H1 (cell line): ENCODE data around the gene KLRK1. TPM values are rescaled to one million over a fixed set of nuclear protein-coding genes. Genes with fewer than 3 reads are reported as not detected.

Source experiments
- BCL11A ChIP-seq, 2 experiments: IDR thresholded peaks; one replicate each; pipeline ENCODE4 v1.6.1; 2011; ENCODE audit warnings: low read depth in 2 of 2, low read length in 2 of 2, mild to moderate bottlenecking in 2 of 2
- CEBPB ChIP-seq: IDR thresholded peaks from 2 replicates; pipeline ENCODE4 v1.6.1; 2012; ENCODE audit warnings: low read depth, low read length
- CHD1 ChIP-seq: IDR thresholded peaks from 2 replicates; pipeline ENCODE4 v1.6.1; 2012; ENCODE audit warnings: low read depth, low read length, improper control_type of control experiment
- HDAC6 ChIP-seq: IDR thresholded peaks from one replicate; pipeline ENCODE4 v1.7.1; 2012; ENCODE audit warnings: low read depth, mild to moderate bottlenecking, inconsistent platforms, low read length, moderate library complexity
- KDM1A ChIP-seq: fragments of 200-600, 300-600 bp; sonication (generic); IDR thresholded peaks from 2 replicates; pipeline ENCODE4 v1.7.1; 2016; ENCODE audit warnings: mild to moderate bottlenecking, low read length, borderline replicate concordance
- KDM4A ChIP-seq: IDR thresholded peaks from one replicate; pipeline ENCODE4 v1.7.1; 2012; ENCODE audit warnings: low read depth, mild to moderate bottlenecking, moderate library complexity, low read length, inconsistent platforms; ENCODE audit not compliant: severe bottlenecking
- POU5F1 ChIP-seq: IDR thresholded peaks from 2 replicates; pipeline ENCODE4 v1.6.1; 2011; ENCODE audit warnings: low read depth, mild to moderate bottlenecking, low read length, moderate library complexity
- RAD21 ChIP-seq, 2 experiments: IDR thresholded peaks in 1 of 2; conservative IDR thresholded peaks in 1 of 2; 2 replicates each; pipeline ENCODE4 v1.6.1; 2011; ENCODE audit warnings: low read depth in 2 of 2, low read length in 2 of 2, improper control_type of control experiment in 1 of 2, inconsistent platforms in 1 of 2, mild to moderate bottlenecking in 1 of 2, moderate library complexity in 1 of 2
- SIRT6 ChIP-seq: IDR thresholded peaks from one replicate; pipeline ENCODE4 v1.7.1; 2012; ENCODE audit warnings: low read length, inconsistent platforms
- polyA plus RNA-seq, 7 experiments: library from polyadenylated mRNA; depleted of rRNA in 3 of 7; stranded (reverse) in 5 of 7; unstranded in 2 of 7; fragments of >200 nt in 5 of 7; fragments of 200-250 nt in 2 of 7; gene quantifications; 1 replicate in 5 of 7; 2 replicates in 1 of 7; 4 replicates in 1 of 7; pipeline versions ENCODE4 v1.2.1 to v1.2.3, GENCODE V29; 2011 to 2013; ENCODE audit warnings: missing spikeins in 2 of 7, mixed read lengths in 2 of 7
- total RNA-seq: library from RNA; stranded (reverse); fragmentation: NEBNext Ultra II Directional; extraction: Animal tissue kit (Norgen Biotek cat#: 25700); gene quantifications from 2 replicates; pipeline ENCODE4 v1.2.1, GENCODE V29; 2021
- TF ChIP-seq, protein P1 (sequence below): fragments of 300-600 bp; sonication (generic); IDR thresholded peaks from 2 replicates; pipeline ENCODE4 v1.7.1; 2012; ENCODE audit warnings: low read length, moderate library complexity, mild to moderate bottlenecking, inconsistent platforms; ENCODE audit not compliant: insufficient replicate concordance

KLRK1 gene
- total and polyA plus RNA-seq, 2 of the 8 experiments (the other 6 are each of a cell fraction or from before 2014, with no cell fraction given): not detected

DNA sequence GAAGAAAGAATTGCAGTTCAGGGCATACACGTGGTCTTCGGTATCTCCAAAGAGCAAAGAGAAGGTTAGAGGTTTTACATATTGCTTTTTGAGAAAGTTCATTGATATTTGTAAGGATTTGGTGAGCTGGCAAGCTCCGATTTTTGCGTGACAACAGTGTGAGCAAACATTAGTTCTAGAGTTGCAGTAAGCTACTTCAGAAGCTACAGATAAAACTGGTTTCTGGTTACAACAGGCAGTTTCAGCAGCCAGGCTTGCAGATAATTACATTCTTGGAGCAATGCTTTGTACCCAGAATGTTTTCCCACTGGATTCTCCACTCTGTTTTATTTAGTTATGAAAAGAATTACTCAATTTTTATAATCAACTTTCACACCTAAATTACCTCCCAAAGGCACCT is 28.2 kb downstream of the KLRK1 start (continued):
- TF ChIP-seq, protein P1, sequence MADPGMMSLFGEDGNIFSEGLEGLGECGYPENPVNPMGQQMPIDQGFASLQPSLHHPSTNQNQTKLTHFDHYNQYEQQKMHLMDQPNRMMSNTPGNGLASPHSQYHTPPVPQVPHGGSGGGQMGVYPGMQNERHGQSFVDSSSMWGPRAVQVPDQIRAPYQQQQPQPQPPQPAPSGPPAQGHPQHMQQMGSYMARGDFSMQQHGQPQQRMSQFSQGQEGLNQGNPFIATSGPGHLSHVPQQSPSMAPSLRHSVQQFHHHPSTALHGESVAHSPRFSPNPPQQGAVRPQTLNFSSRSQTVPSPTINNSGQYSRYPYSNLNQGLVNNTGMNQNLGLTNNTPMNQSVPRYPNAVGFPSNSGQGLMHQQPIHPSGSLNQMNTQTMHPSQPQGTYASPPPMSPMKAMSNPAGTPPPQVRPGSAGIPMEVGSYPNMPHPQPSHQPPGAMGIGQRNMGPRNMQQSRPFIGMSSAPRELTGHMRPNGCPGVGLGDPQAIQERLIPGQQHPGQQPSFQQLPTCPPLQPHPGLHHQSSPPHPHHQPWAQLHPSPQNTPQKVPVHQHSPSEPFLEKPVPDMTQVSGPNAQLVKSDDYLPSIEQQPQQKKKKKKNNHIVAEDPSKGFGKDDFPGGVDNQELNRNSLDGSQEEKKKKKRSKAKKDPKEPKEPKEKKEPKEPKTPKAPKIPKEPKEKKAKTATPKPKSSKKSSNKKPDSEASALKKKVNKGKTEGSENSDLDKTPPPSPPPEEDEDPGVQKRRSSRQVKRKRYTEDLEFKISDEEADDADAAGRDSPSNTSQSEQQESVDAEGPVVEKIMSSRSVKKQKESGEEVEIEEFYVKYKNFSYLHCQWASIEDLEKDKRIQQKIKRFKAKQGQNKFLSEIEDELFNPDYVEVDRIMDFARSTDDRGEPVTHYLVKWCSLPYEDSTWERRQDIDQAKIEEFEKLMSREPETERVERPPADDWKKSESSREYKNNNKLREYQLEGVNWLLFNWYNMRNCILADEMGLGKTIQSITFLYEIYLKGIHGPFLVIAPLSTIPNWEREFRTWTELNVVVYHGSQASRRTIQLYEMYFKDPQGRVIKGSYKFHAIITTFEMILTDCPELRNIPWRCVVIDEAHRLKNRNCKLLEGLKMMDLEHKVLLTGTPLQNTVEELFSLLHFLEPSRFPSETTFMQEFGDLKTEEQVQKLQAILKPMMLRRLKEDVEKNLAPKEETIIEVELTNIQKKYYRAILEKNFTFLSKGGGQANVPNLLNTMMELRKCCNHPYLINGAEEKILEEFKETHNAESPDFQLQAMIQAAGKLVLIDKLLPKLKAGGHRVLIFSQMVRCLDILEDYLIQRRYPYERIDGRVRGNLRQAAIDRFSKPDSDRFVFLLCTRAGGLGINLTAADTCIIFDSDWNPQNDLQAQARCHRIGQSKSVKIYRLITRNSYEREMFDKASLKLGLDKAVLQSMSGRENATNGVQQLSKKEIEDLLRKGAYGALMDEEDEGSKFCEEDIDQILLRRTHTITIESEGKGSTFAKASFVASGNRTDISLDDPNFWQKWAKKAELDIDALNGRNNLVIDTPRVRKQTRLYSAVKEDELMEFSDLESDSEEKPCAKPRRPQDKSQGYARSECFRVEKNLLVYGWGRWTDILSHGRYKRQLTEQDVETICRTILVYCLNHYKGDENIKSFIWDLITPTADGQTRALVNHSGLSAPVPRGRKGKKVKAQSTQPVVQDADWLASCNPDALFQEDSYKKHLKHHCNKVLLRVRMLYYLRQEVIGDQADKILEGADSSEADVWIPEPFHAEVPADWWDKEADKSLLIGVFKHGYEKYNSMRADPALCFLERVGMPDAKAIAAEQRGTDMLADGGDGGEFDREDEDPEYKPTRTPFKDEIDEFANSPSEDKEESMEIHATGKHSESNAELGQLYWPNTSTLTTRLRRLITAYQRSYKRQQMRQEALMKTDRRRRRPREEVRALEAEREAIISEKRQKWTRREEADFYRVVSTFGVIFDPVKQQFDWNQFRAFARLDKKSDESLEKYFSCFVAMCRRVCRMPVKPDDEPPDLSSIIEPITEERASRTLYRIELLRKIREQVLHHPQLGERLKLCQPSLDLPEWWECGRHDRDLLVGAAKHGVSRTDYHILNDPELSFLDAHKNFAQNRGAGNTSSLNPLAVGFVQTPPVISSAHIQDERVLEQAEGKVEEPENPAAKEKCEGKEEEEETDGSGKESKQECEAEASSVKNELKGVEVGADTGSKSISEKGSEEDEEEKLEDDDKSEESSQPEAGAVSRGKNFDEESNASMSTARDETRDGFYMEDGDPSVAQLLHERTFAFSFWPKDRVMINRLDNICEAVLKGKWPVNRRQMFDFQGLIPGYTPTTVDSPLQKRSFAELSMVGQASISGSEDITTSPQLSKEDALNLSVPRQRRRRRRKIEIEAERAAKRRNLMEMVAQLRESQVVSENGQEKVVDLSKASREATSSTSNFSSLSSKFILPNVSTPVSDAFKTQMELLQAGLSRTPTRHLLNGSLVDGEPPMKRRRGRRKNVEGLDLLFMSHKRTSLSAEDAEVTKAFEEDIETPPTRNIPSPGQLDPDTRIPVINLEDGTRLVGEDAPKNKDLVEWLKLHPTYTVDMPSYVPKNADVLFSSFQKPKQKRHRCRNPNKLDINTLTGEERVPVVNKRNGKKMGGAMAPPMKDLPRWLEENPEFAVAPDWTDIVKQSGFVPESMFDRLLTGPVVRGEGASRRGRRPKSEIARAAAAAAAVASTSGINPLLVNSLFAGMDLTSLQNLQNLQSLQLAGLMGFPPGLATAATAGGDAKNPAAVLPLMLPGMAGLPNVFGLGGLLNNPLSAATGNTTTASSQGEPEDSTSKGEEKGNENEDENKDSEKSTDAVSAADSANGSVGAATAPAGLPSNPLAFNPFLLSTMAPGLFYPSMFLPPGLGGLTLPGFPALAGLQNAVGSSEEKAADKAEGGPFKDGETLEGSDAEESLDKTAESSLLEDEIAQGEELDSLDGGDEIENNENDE: no peak
- TF ChIP-seq SIRT6 (no peak), BCL11A (IDR thresholded peaks at IDR 0.05; ENCODE audit: low read depth in 2 of 2, low read length in 2 of 2) (no peak), CHD1 (no peak), RAD21 (IDR thresholded peaks at IDR 0.05 in 1 of 2, conservative IDR thresholded peaks at IDR 0.05 in 1 of 2; ENCODE audit: low read depth in 2 of 2, low read length in 2 of 2) (no peak), HDAC6 (no peak), KDM4A (no peak), KDM1A (no peak), POU5F1 (no peak), CEBPB (no peak)
